Stimulated activated CD8-positive, alpha-beta memory T cell treated with anti-CD3 and anti-CD28 coated beads, Interleukin-4, amount 100 ng/mL, for 48 hours (primary cell): ENCODE results near the gene KLF14.
A peak's percentile ranks its signal among the peaks of the same experiment; 100 is the strongest.
"Not testable (repeated sequence)": the region's sequence is repeated elsewhere in the genome, so short reads cannot be mapped to it uniquely, and the experiment has no call there.

Source experiments
- DNase-seq: peaks from one replicate; pipeline ENCODE4 v3.0.0-alpha.2; 2020

KLF14 gene

GRCh38 chr7:130733931-130734814 lies at the start of gene KLF14:
TSS of gene KLF14 (minus strand) at chr7:130734207. CDS start at chr7:130734033, 174 bp downstream.
- DNase-seq, result peak; percentile 45

- DNase-seq, result no peak
Observed at GRCh38 chr7:130781346-130781745, 47.3 kb upstream of the KLF14 start.

GRCh38 chr7:130777426-130777825 lies 43.4 kb upstream of the KLF14 start:
- DNase-seq, result no peak

GRCh38 chr7:130772456-130772855 lies 38.4 kb upstream of the KLF14 start:
- DNase-seq, result not testable (repeated sequence)

GRCh38 chr7:130768854-130769253 lies 34.8 kb upstream of the KLF14 start:
- DNase-seq, result no peak

- DNase-seq, result not testable (repeated sequence)
Observed at GRCh38 chr7:130764569-130764968, 30.6 kb upstream of the KLF14 start.

- DNase-seq, result no peak
Observed at GRCh38 chr7:130758429-130759056, 24.5 kb upstream of the KLF14 start.

GRCh38 chr7:130756316-130756715 lies 22.3 kb upstream of the KLF14 start:
- DNase-seq, result no peak

GRCh38 chr7:130752424-130752823 lies 18.4 kb upstream of the KLF14 start:
- DNase-seq, result no peak

- no peak for DNase-seq
Observed at GRCh38 chr7:130750755-130751154, 16.7 kb upstream of the KLF14 start.

- no peak for DNase-seq
Observed at GRCh38 chr7:130748531-130749389, 14.8 kb upstream of the KLF14 start.

- no peak for DNase-seq
Observed at GRCh38 chr7:130741331-130741995, 7.5 kb upstream of the KLF14 start.

- DNase-seq, result no peak
Observed at GRCh38 chr7:130740606-130741005, 6.6 kb upstream of the KLF14 start.

- DNase-seq, result no peak
Observed at GRCh38 chr7:130736298-130736900, 2.4 kb upstream of the KLF14 start.

GRCh38 chr7:130734815-130735716 lies 1.1 kb upstream of the KLF14 start:
- no peak for DNase-seq

GRCh38 chr7:130732980-130733930 lies 752 bp downstream of the KLF14 start:
- peak; percentile 48 for DNase-seq

- DNase-seq, result no peak
Observed at GRCh38 chr7:130723784-130724183, 10.2 kb downstream of the KLF14 start.

- DNase-seq, result peak; percentile 38
Observed at GRCh38 chr7:130721486-130722277, 12.3 kb downstream of the KLF14 start.

- no peak for DNase-seq
Observed at GRCh38 chr7:130719541-130719940, 14.5 kb downstream of the KLF14 start.
